Esophagus squamous epithelium (tissue), 4 donors: ENCODE results near the gene NTN3.

Experiments
- CTCF ChIP-seq, 6 experiments: fragments of 450-650 bp in 4 of 6; fragments of 200-600 bp in 2 of 6; sonication (generic) in 2 of 6; IDR thresholded peaks; one replicate each; pipeline ENCODE4 v1.5.1; 2016 to 2019; ENCODE audit warnings: antibody characterized with exemption in 6 of 6, mild to moderate bottlenecking in 4 of 6, moderate library complexity in 4 of 6
- POLR2A ChIP-seq, 4 donors: fragments of 450-650 bp; IDR thresholded peaks; one replicate each; pipeline ENCODE4 v1.6.1; 2017; ENCODE audit warnings: antibody characterized with exemption in 4 of 4, mild to moderate bottlenecking in 4 of 4, moderate library complexity in 3 of 4

GRCh38 chr16:2449118-2449517 is 22.0 kb upstream of the NTN3 start:
- TF ChIP-seq CTCF (IDR thresholded peaks at IDR 0.05) (no peak), POLR2A (IDR thresholded peaks at IDR 0.05) (no peak)
